ENCODE data around the gene SPON1. TPM values are rescaled to one million over a fixed set of nuclear protein-coding genes. Genes with fewer than 3 reads are reported as not detected.

The SPON1 gene
- total RNA-seq, 1 experiment from 2014 or later: 46.9 TPM

DNA sequence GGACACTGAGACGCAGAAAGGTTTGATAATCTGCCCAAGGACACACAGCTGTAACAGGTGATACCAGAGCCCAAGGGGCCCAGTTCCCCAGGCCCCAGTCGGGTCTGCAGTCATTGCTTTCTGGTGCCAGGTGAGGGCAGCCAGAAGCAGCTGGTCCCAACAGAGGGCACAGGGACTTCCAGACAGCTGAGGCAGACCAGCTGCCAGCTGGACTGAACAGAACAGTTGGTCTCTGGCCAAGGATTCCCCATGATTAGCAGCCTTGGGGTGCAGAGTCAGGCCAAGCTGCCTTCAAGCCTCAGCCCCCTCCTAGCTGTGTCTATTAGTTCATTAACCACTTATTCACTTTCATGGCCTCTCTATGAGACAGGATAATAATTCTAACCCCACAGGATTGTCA lies 290.9 kb downstream of the SPON1 start:
- Mint-ChIP-seq H3K9me3 (ENCODE audit: unreplicated experiment) (no peaks in the 10 kb centered on the region), H3K36me3 (ENCODE audit: insufficient read depth, unreplicated experiment) (peaks cover 25% of the 10 kb centered on the region), H3K27me3 (ENCODE audit: insufficient read depth, unreplicated experiment) (no peaks in the 10 kb centered on the region), H3K27ac (ENCODE audit: unreplicated experiment) (no peak overlapping the region), H3K4me1 (ENCODE audit: low read depth, unreplicated experiment) (peaks cover 28% of the 10 kb centered on the region), H3K4me3 (ENCODE audit: unreplicated experiment) (no peak overlapping the region)
- no peaks in the 10 kb centered on the region for H3K9me3 ChIP-seq
- ChIA-PET CTCF (interaction anchor here (0.7 to 1.6 kb wide), 2 partner anchors 291 to 655 kb away, joined by 3 to 4 read pairs; partner anchors contain the start of gene SPON1), POLR2A (no interaction called here)
- intact Hi-C loops (cut with micrococcal nuclease; ENCODE audit: unreplicated experiment): no loop called here
- H3K36me3 ChIP-seq (ENCODE audit: control insufficient read depth, insufficient read depth, low read length): 0 out of 2 replicates have a peak, but pooled peaks cover 1% of the 10 kb centered on the region
- H3K27me3 ChIP-seq (replicated peaks; ENCODE audit: control insufficient read depth, insufficient read depth, low read length): no peaks in the 10 kb centered on the region
- H3K4me3 ChIP-seq (ENCODE audit: low read depth, low read length): no peak overlapping the region
- H3K4me1 ChIP-seq: peaks cover 39% of the 10 kb centered on the region
- TF ChIP-seq, protein P1, sequence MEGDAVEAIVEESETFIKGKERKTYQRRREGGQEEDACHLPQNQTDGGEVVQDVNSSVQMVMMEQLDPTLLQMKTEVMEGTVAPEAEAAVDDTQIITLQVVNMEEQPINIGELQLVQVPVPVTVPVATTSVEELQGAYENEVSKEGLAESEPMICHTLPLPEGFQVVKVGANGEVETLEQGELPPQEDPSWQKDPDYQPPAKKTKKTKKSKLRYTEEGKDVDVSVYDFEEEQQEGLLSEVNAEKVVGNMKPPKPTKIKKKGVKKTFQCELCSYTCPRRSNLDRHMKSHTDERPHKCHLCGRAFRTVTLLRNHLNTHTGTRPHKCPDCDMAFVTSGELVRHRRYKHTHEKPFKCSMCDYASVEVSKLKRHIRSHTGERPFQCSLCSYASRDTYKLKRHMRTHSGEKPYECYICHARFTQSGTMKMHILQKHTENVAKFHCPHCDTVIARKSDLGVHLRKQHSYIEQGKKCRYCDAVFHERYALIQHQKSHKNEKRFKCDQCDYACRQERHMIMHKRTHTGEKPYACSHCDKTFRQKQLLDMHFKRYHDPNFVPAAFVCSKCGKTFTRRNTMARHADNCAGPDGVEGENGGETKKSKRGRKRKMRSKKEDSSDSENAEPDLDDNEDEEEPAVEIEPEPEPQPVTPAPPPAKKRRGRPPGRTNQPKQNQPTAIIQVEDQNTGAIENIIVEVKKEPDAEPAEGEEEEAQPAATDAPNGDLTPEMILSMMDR (IDR thresholded peaks at IDR 0.05; ENCODE audit: insufficient read depth in 1 of 2, low read depth in 1 of 2, low read length in 1 of 2, severe bottlenecking in 1 of 2, unreplicated experiment in 1 of 2): no peak
- BruUV-seq (replicated peaks): no TSS peak
- DNase-seq: no peak

DNA sequence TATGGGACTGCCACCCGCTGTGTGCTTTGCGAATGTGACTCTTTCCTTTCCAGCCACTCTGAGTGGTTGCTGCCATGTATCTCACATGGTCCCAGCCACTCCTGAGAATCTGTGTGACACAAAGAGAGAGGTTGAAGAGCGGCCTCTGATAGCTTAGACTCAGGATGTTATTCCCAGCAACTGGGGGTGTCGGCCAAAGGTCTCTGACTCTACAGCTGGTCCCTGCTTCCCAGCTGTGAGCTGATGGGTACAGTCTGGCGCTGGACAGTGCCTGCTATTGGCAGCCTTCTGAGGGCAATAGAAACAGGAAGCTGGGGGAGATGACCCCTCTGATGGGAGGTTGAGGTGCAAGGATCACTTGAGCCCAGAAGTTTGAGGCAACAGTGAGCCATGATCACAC lies 291.3 kb downstream of the SPON1 start:
- Histone ChIP-seq H3K4me1 (peaks cover 43% of the 10 kb centered on the region), H3K27me3 (replicated peaks; ENCODE audit: control insufficient read depth, insufficient read depth, low read length) (no peaks in the 10 kb centered on the region), H3K9me3 (no peaks in the 10 kb centered on the region), H3K4me3 (ENCODE audit: low read depth, low read length) (no peak overlapping the region), H3K36me3 (ENCODE audit: control insufficient read depth, insufficient read depth, low read length) (0 out of 2 replicates have a peak, but pooled peaks cover 1% of the 10 kb centered on the region)
- no peak for DNase-seq
- H3K36me3 Mint-ChIP-seq (ENCODE audit: insufficient read depth, unreplicated experiment): peaks cover 28% of the 10 kb centered on the region
- POLR2A ChIA-PET: no interaction called here
- no peaks in the 10 kb centered on the region for H3K27me3 Mint-ChIP-seq (ENCODE audit: insufficient read depth, unreplicated experiment)
- H3K9me3 Mint-ChIP-seq (ENCODE audit: unreplicated experiment): no peaks in the 10 kb centered on the region
- TF ChIP-seq, protein P1 (IDR thresholded peaks at IDR 0.05; ENCODE audit: insufficient read depth in 1 of 2, low read depth in 1 of 2, low read length in 1 of 2, severe bottlenecking in 1 of 2, unreplicated experiment in 1 of 2): no peak
- intact Hi-C loops (cut with micrococcal nuclease; ENCODE audit: unreplicated experiment): no loop called here
- peak overlapping the region; percentile 47 for H3K27ac Mint-ChIP-seq (ENCODE audit: unreplicated experiment)
- peaks cover 33% of the 10 kb centered on the region for H3K4me1 Mint-ChIP-seq (ENCODE audit: low read depth, unreplicated experiment)
- no peak overlapping the region for H3K4me3 Mint-ChIP-seq (ENCODE audit: unreplicated experiment)
- CTCF ChIA-PET: interaction anchor here (1.6 kb wide), 1 partner anchor 292 kb away, joined by 4 read pairs; the partner anchor contains the start of gene SPON1
- no TSS peak for BruUV-seq (replicated peaks)

DNA sequence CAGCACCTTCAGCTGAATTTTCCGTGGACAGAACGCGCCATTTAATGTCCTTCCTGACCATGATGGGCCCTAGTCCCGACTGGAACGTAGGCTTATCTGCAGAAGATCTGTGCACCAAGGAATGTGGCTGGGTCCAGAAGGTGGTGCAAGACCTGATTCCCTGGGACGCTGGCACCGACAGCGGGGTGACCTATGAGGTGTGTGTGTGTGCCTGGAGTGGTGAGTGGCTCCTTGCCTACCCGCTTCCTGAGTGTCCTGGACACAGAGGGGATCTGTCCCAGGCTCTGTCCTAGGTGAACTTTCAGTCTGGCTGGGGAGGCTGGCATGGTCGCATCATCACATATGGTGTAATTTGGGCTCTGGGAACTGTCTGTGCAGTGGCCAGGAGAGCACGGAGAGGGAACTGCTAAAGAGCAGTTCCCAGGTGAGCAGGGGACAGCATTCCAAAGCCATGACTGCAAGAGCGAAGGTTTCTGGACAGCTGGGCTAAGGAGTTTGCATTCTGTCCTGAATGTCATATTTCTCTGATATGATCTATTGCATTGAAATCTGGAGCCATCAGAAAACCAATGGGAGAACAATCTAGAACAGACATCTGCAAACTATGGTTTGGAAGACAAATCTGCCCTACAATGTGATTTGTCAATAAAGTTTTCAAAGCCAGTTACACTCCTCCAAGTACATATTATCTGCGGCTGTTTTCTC lies 292.2 kb downstream of the SPON1 start:
- Mint-ChIP-seq H3K9me3 (ENCODE audit: unreplicated experiment) (no peaks in the 10 kb centered on the region), H3K36me3 (ENCODE audit: insufficient read depth, unreplicated experiment) (peaks cover 34% of the 10 kb centered on the region), H3K4me1 (ENCODE audit: low read depth, unreplicated experiment) (peaks cover 38% of the 10 kb centered on the region), H3K27ac (ENCODE audit: unreplicated experiment) (peak overlapping the region; percentile 47), H3K4me3 (ENCODE audit: unreplicated experiment) (no peak overlapping the region), H3K27me3 (ENCODE audit: insufficient read depth, unreplicated experiment) (no peaks in the 10 kb centered on the region)
- Histone ChIP-seq H3K4me1 (peaks cover 52% of the 10 kb centered on the region), H3K4me3 (ENCODE audit: low read depth, low read length) (no peak overlapping the region), H3K9me3 (no peaks in the 10 kb centered on the region), H3K36me3 (ENCODE audit: control insufficient read depth, insufficient read depth, low read length) (0 out of 2 replicates have a peak, but pooled peaks cover 1% of the 10 kb centered on the region), H3K27me3 (replicated peaks; ENCODE audit: control insufficient read depth, insufficient read depth, low read length) (no peaks in the 10 kb centered on the region)
- TF ChIP-seq, protein P1 (IDR thresholded peaks at IDR 0.05; ENCODE audit: insufficient read depth in 1 of 2, low read depth in 1 of 2, low read length in 1 of 2, severe bottlenecking in 1 of 2, unreplicated experiment in 1 of 2): no peak
- no TSS peak for BruUV-seq (replicated peaks)
- ChIA-PET CTCF (no interaction called here), POLR2A (no interaction called here)
- intact Hi-C loops (cut with micrococcal nuclease; ENCODE audit: unreplicated experiment): no loop called here
- peak; percentile 34 to 59 for DNase-seq
